GM23338 (cell line): ENCODE measurements around the gene DCTPP1. TPM values are rescaled to one million over a fixed set of nuclear protein-coding genes. Genes with fewer than 3 reads are reported as not detected.

Experiments
- ATAC-seq: fragments of 200-7000 bp; cut with Tn5 transposase; 3 replicates; pipeline ENCODE4 v1.9.1; 2020
- DNase-seq: peaks from one replicate; pipeline ENCODE4 v3.0.0-alpha.2; 2015; ENCODE audit warnings: low spot score
- H2AFZ ChIP-seq: fragments of 200-600 bp; sonication (generic); 2 replicates; pipeline ENCODE4 v1.8.0; 2016; ENCODE audit warnings: antibody characterized with exemption, mild to moderate bottlenecking, moderate library complexity
- H3F3A ChIP-seq: fragments of 200-600 bp; sonication (generic); replicated peaks from 2 replicates; pipeline ENCODE4 v1.8.0; 2017; ENCODE audit warnings: antibody characterized with exemption, mixed run types, low read depth
- H3K27ac ChIP-seq: fragments of 200-600 bp; sonication (generic); 2 replicates; pipeline ENCODE4 v1.6.1; 2016; ENCODE audit warnings: low read depth
- H3K27me3 ChIP-seq: fragments of 200-600 bp; sonication (generic); 2 replicates; pipeline ENCODE4 v1.8.0; 2016; ENCODE audit warnings: mild to moderate bottlenecking, mixed run types, moderate library complexity; ENCODE audit not compliant: insufficient read depth
- H3K36me3 ChIP-seq: fragments of 200-600 bp; sonication (generic); 2 replicates; pipeline ENCODE4 v1.8.0; 2016; ENCODE audit warnings: mild to moderate bottlenecking; ENCODE audit not compliant: insufficient read depth
- H3K4me1 ChIP-seq: fragments of 200-600 bp; sonication (generic); 2 replicates; pipeline ENCODE4 v1.8.0; 2016; ENCODE audit warnings: mild to moderate bottlenecking, moderate library complexity; ENCODE audit not compliant: insufficient read depth
- H3K4me2 ChIP-seq: fragments of 200-600 bp; sonication (generic); 2 replicates; pipeline ENCODE4 v1.7.1; 2017; ENCODE audit warnings: mixed run types
- H3K4me3 ChIP-seq: fragments of 200-600 bp; sonication (generic); 2 replicates; pipeline ENCODE4 v1.6.1; 2016; ENCODE audit warnings: mixed run types
- H3K79me2 ChIP-seq: fragments of 200-600 bp; sonication (generic); replicated peaks from 2 replicates; pipeline ENCODE4 v1.8.0; 2017; ENCODE audit warnings: mild to moderate bottlenecking; ENCODE audit not compliant: insufficient read depth
- H3K9me2 ChIP-seq: fragments of 200-600 bp; sonication (generic); 2 replicates; pipeline ENCODE4 v1.8.0; 2017; ENCODE audit not compliant: insufficient read depth
- H4K20me1 ChIP-seq: fragments of 200-600 bp; sonication (generic); replicated peaks from 2 replicates; pipeline ENCODE4 v1.8.0; 2017; ENCODE audit warnings: mild to moderate bottlenecking; ENCODE audit not compliant: insufficient read depth
- H3K27ac Mint-ChIP-seq: 2 replicates; pipeline ENCODE4 v1.8.0; 2020; ENCODE audit warnings: inconsistent platforms, mild to moderate bottlenecking, moderate library complexity, mixed read lengths
- H3K27me3 Mint-ChIP-seq: 3 replicates; pipeline ENCODE4 v1.8.0; 2022; ENCODE audit warnings: low read depth, mild to moderate bottlenecking, moderate library complexity, mixed read lengths, inconsistent platforms; ENCODE audit not compliant: insufficient read depth, poor library complexity
- H3K36me3 Mint-ChIP-seq: 3 replicates; pipeline ENCODE4 v1.8.0; 2021; ENCODE audit warnings: low read depth, mild to moderate bottlenecking, inconsistent platforms, moderate library complexity, mixed read lengths
- H3K4me1 Mint-ChIP-seq: 3 replicates; pipeline ENCODE4 v1.8.0; 2020; ENCODE audit warnings: mild to moderate bottlenecking, inconsistent platforms, mixed read lengths
- H3K4me3 Mint-ChIP-seq: 3 replicates; pipeline ENCODE4 v1.8.0; 2021; ENCODE audit warnings: moderate library complexity, mild to moderate bottlenecking, inconsistent platforms, mixed read lengths
- H3K9me3 Mint-ChIP-seq: 3 replicates; pipeline ENCODE4 v1.8.0; 2020; ENCODE audit warnings: moderate library complexity, mild to moderate bottlenecking, inconsistent platforms, mixed read lengths
- EZH2 ChIP-seq: fragments of 200-600 bp; sonication (generic); IDR thresholded peaks from one replicate; pipeline ENCODE4 v1.8.0; 2017; ENCODE audit warnings: antibody characterized with exemption, mild to moderate bottlenecking, low read depth; ENCODE audit not compliant: unreplicated experiment
- EZH2phosphoT487 ChIP-seq: fragments of 200-600 bp; sonication (generic); IDR thresholded peaks from one replicate; pipeline ENCODE4 v1.8.1; 2018; ENCODE audit warnings: antibody characterized with exemption; ENCODE audit not compliant: unreplicated experiment
- JUNB ChIP-seq: IDR thresholded peaks from one replicate; pipeline ENCODE4 v1.6.1; 2016; ENCODE audit warnings: antibody characterized with exemption; ENCODE audit not compliant: unreplicated experiment
- POLR2AphosphoS5 ChIP-seq: IDR thresholded peaks from 2 replicates; pipeline ENCODE4 v1.6.1; 2016; ENCODE audit warnings: antibody characterized with exemption, low read depth
- ZNF114 ChIP-seq: fragments of 250-450 bp; sonication (Bioruptor Pico); IDR thresholded peaks from 2 replicates; pipeline ENCODE4 v1.5.0; 2020; ENCODE audit warnings: mild to moderate bottlenecking, moderate library complexity
- ZNF331 ChIP-seq: fragments of 250-450 bp; sonication (Bioruptor Pico); IDR thresholded peaks from 2 replicates; pipeline ENCODE4 v1.5.0; 2020; ENCODE audit warnings: low read depth, mild to moderate bottlenecking, moderate library complexity
- polyA plus RNA-seq: library from polyadenylated mRNA; unstranded; fragments of >200 nt; fragmentation: Nextera tagmentation; extraction: Ambion mirVana; gene quantifications from 2 replicates; pipeline ENCODE4 v1.2.1, GENCODE V29; 2016
- total RNA-seq: library from RNA; depleted of rRNA; stranded (reverse); fragments of >200 nt; shearing (Covaris generic); gene quantifications from 2 replicates; pipeline ENCODE4 v1.2.3, GENCODE V29; 2014
- TF ChIP-seq, protein P1 (sequence below): fragments of 250-450 bp; sonication (Bioruptor Pico); IDR thresholded peaks from 2 replicates; pipeline ENCODE4 v1.5.0; 2020; ENCODE audit warnings: mild to moderate bottlenecking, moderate library complexity

DCTPP1 gene
- total and polyA plus RNA-seq, 2 experiments from 2014 or later = 54.1 to 58.3 TPM

DNA sequence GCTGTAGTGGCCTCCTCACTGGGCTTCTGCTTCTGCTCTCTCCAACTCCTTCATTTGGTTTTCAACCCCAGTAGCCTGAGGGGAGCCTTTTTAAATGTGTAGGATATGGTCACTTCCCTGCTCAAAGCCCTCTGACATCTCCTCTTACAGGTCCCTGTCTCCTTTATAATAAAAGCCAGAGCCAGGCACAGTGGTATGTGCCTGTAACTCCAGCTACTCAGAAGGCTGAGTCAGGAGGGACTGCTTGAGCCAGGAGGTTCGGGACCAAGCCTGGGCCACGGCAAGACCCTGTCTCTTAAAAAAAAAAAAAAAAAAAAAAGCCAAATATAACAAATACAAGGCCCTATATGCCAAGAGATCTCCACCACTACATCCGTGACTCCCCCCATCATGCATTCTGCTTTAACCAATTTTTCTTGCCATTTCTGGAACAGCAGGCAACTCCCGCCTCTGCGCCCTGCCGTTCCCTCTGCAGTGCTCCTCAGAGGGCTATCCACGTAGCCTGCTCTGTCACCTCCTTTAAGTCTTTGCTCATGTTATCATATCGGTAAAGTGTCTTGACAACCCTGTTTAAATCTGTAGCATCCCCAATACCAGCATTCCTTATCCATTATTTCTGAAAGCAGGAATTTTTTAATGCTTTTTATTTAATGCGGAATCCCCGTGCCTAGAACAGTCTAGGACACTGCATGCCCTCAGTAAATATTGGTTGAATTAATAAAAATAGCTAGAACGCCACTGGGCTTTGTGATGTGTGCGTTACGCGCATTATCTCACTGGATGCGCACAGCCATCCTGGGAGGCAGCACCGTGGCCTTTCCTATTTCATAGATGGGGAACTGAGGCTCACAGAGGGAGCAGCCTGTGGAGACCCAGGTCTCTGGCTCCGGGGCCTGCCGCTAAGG lies 13.0 kb downstream of the DCTPP1 start (continued):
- TF ChIP-seq, protein P1, sequence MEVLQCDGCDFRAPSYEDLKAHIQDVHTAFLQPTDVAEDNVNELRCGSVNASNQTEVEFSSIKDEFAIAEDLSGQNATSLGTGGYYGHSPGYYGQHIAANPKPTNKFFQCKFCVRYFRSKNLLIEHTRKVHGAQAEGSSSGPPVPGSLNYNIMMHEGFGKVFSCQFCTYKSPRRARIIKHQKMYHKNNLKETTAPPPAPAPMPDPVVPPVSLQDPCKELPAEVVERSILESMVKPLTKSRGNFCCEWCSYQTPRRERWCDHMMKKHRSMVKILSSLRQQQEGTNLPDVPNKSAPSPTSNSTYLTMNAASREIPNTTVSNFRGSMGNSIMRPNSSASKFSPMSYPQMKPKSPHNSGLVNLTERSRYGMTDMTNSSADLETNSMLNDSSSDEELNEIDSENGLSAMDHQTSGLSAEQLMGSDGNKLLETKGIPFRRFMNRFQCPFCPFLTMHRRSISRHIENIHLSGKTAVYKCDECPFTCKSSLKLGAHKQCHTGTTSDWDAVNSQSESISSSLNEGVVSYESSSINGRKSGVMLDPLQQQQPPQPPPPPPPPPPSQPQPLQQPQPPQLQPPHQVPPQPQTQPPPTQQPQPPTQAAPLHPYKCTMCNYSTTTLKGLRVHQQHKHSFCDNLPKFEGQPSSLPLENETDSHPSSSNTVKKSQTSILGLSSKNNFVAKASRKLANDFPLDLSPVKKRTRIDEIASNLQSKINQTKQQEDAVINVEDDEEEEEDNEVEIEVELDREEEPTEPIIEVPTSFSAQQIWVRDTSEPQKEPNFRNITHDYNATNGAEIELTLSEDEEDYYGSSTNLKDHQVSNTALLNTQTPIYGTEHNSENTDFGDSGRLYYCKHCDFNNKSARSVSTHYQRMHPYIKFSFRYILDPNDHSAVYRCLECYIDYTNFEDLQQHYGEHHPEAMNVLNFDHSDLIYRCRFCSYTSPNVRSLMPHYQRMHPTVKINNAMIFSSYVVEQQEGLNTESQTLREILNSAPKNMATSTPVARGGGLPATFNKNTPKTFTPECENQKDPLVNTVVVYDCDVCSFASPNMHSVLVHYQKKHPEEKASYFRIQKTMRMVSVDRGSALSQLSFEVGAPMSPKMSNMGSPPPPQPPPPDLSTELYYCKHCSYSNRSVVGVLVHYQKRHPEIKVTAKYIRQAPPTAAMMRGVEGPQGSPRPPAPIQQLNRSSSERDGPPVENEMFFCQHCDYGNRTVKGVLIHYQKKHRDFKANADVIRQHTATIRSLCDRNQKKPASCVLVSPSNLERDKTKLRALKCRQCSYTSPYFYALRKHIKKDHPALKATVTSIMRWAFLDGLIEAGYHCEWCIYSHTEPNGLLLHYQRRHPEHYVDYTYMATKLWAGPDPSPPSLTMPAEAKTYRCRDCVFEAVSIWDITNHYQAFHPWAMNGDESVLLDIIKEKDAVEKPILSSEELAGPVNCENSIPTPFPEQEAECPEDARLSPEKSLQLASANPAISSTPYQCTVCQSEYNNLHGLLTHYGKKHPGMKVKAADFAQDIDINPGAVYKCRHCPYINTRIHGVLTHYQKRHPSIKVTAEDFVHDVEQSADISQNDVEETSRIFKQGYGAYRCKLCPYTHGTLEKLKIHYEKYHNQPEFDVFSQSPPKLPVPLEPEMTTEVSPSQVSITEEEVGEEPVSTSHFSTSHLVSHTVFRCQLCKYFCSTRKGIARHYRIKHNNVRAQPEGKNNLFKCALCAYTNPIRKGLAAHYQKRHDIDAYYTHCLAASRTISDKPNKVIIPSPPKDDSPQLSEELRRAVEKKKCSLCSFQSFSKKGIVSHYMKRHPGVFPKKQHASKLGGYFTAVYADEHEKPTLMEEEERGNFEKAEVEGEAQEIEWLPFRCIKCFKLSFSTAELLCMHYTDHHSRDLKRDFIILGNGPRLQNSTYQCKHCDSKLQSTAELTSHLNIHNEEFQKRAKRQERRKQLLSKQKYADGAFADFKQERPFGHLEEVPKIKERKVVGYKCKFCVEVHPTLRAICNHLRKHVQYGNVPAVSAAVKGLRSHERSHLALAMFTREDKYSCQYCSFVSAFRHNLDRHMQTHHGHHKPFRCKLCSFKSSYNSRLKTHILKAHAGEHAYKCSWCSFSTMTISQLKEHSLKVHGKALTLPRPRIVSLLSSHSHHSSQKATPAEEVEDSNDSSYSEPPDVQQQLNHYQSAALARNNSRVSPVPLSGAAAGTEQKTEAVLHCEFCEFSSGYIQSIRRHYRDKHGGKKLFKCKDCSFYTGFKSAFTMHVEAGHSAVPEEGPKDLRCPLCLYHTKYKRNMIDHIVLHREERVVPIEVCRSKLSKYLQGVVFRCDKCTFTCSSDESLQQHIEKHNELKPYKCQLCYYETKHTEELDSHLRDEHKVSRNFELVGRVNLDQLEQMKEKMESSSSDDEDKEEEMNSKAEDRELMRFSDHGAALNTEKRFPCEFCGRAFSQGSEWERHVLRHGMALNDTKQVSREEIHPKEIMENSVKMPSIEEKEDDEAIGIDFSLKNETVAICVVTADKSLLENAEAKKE (CRISPR knock-in tag) = no peak
- no peak for TF ChIP-seq POLR2AphosphoS5

DNA sequence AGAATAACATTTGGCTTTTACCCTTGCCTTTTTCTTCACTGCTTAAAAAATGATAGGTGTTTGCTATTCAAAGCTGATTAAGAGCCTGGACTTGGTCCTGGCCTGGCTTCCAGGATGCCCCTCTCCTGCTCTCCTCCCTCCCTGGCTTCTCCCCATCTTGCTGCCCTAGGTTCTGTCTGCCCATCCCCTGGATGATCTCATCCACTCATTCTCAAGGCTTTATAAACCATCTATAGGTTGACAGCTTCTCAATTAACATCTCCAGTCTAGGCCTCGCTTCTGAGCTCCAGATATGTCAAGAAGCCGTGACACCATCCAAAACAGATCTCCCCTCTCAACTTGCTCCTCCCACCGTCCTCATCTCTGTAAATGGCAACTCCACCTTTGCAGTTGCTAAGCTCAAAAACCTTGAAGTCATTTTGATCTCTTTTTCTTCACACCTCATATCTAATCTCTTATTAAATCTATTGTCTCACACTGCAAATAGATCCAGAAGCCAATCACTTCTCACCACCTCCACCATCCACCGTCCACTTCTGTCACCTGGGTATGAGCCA lies 13.7 kb downstream of the DCTPP1 start:
- no peak overlapping the region for H3K4me3 Mint-ChIP-seq
- H3K27ac Mint-ChIP-seq = no peak overlapping the region
- no peaks in the 10 kb centered on the region for H3K9me2 ChIP-seq
- peaks cover 3% of the 10 kb centered on the region for H3K36me3 ChIP-seq
- H3F3A ChIP-seq = peaks cover 32% of the 10 kb centered on the region
- ATAC-seq (no peak), DNase-seq (no peak)
- no peak overlapping the region for H3K4me2 ChIP-seq
- H3K27me3 ChIP-seq = no peaks in the 10 kb centered on the region
- no peaks in the 10 kb centered on the region for H3K4me1 ChIP-seq
- no peak overlapping the region for H2AFZ ChIP-seq
- H3K27ac ChIP-seq = no peak overlapping the region
- H3K4me3 ChIP-seq = no peak overlapping the region
- no peaks in the 10 kb centered on the region for H3K9me3 Mint-ChIP-seq
- peaks cover 42% of the 10 kb centered on the region for H3K36me3 Mint-ChIP-seq
- H4K20me1 ChIP-seq = peaks cover 36% of the 10 kb centered on the region
- H3K4me1 Mint-ChIP-seq = peaks cover 11% of the 10 kb centered on the region
- 0 out of 2 replicates have a peak, but pooled peaks cover 3% of the 10 kb centered on the region for H3K79me2 ChIP-seq
- peaks cover 11% of the 10 kb centered on the region for H3K27me3 Mint-ChIP-seq
- TF ChIP-seq JUNB = no peak
- TF ChIP-seq EZH2 = no peak
- no peak for TF ChIP-seq ZNF331 (CRISPR knock-in tag)
- no peak for TF ChIP-seq POLR2AphosphoS5
- TF ChIP-seq, protein P1 (CRISPR knock-in tag) = no peak
- TF ChIP-seq EZH2phosphoT487 = no peak
- no peak for TF ChIP-seq ZNF114 (CRISPR knock-in tag)
